GM10266 (cell line): Measurements from ENCODE around the gene KIRREL3.
"Not testable (repeated sequence)": the region's sequence is repeated elsewhere in the genome, so short reads cannot be mapped to it uniquely, and the experiment has no call there.

ENCODE experiments used
- DNase-seq: peaks from one replicate; pipeline ENCODE4 v3.0.0; 2012; ENCODE audit errors: extremely low spot score
- TF ChIP-seq, protein P1 (sequence below): IDR thresholded peaks from 2 replicates; pipeline ENCODE4 v1.5.1; 2012; ENCODE audit warnings: mild to moderate bottlenecking, low read depth; ENCODE audit not compliant: control insufficient read depth, insufficient read depth; ENCODE audit errors: missing control alignments

KIRREL3 gene

GRCh38 chr11:126959700-126960099 is 40.9 kb downstream of the KIRREL3 start:
- TF ChIP-seq, protein P1, sequence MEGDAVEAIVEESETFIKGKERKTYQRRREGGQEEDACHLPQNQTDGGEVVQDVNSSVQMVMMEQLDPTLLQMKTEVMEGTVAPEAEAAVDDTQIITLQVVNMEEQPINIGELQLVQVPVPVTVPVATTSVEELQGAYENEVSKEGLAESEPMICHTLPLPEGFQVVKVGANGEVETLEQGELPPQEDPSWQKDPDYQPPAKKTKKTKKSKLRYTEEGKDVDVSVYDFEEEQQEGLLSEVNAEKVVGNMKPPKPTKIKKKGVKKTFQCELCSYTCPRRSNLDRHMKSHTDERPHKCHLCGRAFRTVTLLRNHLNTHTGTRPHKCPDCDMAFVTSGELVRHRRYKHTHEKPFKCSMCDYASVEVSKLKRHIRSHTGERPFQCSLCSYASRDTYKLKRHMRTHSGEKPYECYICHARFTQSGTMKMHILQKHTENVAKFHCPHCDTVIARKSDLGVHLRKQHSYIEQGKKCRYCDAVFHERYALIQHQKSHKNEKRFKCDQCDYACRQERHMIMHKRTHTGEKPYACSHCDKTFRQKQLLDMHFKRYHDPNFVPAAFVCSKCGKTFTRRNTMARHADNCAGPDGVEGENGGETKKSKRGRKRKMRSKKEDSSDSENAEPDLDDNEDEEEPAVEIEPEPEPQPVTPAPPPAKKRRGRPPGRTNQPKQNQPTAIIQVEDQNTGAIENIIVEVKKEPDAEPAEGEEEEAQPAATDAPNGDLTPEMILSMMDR, result no peak

DNA sequence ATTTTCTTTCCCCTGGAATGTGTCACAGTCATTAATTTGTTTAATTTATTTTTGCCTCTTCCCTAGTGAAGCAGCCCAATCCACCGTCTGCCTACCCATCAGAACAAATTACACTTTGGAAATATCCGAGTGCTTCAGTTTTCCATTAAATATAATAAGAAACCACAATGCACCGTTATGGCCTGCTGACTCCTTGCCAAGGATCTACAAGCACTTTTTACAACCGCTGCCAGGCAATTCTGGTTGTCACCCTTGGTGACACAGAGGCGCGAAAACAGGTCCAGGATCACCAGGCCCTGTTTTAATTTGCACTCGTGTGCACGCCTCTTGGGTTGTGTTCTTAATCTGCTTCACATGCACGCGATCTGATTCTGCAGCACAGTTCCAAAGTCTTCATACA is 43.9 kb downstream of the KIRREL3 start:
- DNase-seq, result no peak
- TF ChIP-seq, protein P1, result no peak

More at GRCh38 chr11:126959700-126960099, 40.9 kb downstream of the KIRREL3 start:
- no peak for DNase-seq

DNA sequence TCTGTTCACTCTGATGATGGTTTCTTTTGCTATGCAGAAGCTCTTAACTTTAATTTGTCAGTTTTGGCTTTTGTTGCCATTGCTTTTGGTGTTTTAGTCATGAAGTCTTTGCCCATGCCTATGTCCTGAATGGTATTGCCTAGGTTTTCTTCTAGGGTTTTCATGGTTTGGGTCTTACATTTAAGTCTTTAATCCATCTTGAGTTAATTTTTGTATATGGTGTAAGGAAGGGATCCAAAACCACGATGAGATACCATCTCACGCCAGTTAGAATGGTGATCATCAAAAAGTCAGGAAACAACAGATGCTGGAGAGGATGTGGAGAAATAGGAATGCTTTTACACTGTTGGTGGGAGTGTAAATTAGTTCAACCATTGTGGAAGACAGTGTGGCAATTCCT is 48.0 kb downstream of the KIRREL3 start:
- not testable (repeated sequence) for DNase-seq

- TF ChIP-seq, protein P1, result no peak
- no peak for DNase-seq
These were observed 49.1 kb downstream of the KIRREL3 start for GRCh38 chr11:126951465-126951864.

DNA sequence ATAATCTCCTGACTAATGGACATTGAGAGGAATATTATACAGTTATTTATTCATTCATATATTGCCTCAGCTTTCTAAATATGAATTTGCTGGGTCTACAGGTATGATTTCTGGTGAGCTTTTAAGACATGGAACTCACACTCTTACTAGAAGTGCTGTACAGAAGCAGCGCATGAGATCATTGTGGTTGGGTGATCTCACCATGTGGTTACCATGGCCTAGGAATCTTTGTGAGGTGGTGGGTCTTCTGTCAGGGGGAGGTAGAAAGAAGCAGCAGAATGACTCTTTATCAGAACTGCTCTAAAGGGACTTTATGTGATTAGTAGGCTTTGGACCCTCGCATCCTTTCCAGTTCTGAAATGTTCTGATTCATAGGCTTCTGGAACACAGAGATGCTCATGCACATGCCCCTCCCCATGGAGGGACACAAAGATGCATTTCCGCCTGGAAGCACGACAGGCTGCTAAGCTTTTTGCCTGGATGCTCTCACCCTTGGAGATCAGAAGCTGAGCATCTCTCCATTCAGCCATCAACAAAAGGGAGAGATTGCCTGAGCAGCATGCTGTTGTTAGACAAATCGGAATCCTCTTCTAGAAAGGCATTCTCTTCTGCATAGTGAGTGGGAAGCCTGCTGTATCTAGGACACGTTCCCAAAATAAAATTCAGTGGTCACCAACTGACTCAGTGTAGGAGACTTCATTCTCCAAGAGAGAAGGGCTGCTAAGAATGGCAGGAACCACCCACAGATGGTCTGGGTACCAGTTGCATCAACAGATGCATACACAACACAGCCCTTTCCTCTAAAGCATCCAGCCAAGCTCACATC is 51.3 kb downstream of the KIRREL3 start:
- TF ChIP-seq, protein P1, result no peak
- no peak for DNase-seq

- no peak for DNase-seq
- TF ChIP-seq, protein P1, result no peak
These were observed 52.0 kb downstream of the KIRREL3 start for GRCh38 chr11:126948563-126948962.

DNA sequence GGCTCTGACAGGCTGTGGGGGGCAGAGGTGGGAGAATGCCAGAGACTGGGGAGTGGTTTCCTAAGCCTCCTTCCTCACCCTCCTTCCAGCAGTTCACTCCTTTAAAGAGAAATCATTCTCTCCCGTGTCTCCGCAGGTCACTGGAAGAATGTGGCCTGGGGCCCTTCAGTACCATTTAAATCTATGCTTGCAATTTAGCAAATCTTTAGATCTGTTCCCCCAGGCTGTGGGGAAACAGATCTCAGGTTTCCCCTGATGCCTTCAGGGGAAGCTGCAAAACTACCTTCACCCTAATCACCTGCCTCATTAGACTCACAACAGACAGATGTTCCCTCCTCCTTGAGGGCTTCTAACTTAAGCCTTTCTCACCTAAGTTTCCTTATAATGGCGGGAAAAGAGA is 55.3 kb downstream of the KIRREL3 start:
- no peak for DNase-seq
- TF ChIP-seq, protein P1, result no peak
